GM23248 (cell line): ENCODE measurements around the gene MMP12.

Experiments used
- EZH2 ChIP-seq: fragments of 200-600 bp; sonication (generic); IDR thresholded peaks from 2 replicates; pipeline ENCODE4 v1.6.1; 2018; ENCODE audit warnings: antibody characterized with exemption, mild to moderate bottlenecking; ENCODE audit not compliant: insufficient read depth, poor library complexity, severe bottlenecking
- EZH2phosphoT487 ChIP-seq: fragments of 200-600 bp; sonication (generic); IDR thresholded peaks from 2 replicates; pipeline ENCODE4 v1.6.1; 2018; ENCODE audit warnings: antibody characterized with exemption, moderate library complexity, mild to moderate bottlenecking, low read depth; ENCODE audit not compliant: insufficient read depth

- TF ChIP-seq EZH2 (no peak), EZH2phosphoT487 (no peak)
These were observed 61.3 kb downstream of the MMP12 start for GRCh38 chr11:102813484-102813883.
